ENCODE data around the gene SLC5A7.

DNA sequence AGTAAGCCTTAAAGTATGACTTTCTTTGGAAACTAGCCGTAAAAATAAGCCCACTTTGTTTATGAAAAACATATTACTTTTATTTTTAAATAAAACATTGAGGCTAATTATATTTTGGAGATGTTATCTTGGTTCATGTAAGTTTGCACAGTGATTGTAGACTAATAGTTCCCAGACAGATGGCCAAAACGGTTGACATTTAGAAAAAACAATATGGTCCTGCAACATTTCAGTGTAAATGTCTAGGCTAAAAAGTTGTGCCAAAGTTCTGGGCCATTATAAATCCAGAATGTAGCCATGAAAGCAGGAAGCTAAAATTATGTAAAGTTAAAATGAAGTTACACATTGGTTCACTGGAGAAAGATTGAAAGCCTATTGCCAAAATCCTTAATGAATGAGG lies 43.6 kb downstream of the SLC5A7 start:
- TF ChIP-seq, protein P1, sequence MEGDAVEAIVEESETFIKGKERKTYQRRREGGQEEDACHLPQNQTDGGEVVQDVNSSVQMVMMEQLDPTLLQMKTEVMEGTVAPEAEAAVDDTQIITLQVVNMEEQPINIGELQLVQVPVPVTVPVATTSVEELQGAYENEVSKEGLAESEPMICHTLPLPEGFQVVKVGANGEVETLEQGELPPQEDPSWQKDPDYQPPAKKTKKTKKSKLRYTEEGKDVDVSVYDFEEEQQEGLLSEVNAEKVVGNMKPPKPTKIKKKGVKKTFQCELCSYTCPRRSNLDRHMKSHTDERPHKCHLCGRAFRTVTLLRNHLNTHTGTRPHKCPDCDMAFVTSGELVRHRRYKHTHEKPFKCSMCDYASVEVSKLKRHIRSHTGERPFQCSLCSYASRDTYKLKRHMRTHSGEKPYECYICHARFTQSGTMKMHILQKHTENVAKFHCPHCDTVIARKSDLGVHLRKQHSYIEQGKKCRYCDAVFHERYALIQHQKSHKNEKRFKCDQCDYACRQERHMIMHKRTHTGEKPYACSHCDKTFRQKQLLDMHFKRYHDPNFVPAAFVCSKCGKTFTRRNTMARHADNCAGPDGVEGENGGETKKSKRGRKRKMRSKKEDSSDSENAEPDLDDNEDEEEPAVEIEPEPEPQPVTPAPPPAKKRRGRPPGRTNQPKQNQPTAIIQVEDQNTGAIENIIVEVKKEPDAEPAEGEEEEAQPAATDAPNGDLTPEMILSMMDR (conservative IDR thresholded peaks at IDR 0.05; ENCODE audit: low read depth, low read length), result no peak
- TF ChIP-seq EZH2phosphoT487 (IDR thresholded peaks at IDR 0.05; ENCODE audit: borderline replicate concordance, low read length) (no peak), EZH2 (IDR thresholded peaks at IDR 0.05; ENCODE audit: low read length, unreplicated experiment) (no peak)

All from PC-3 (cell line).